Esophagus muscularis mucosa (tissue), 4 donors: ENCODE measurements around the gene XYLB. TPM values are rescaled to one million over a fixed set of nuclear protein-coding genes. Genes with fewer than 3 reads are reported as not detected.

Source experiments
- DNase-seq: peaks from one replicate; pipeline ENCODE4 v3.0.0-alpha.2; 2017; ENCODE audit errors: extremely low spot score
- H3K27ac ChIP-seq, 4 donors: fragments of 200-600 bp; sonication (generic); replicated peaks in 1 of 4; 1 replicate in 3 of 4; 2 replicates in 1 of 4; pipeline ENCODE4 v1.5.1; 2016 to 2019; ENCODE audit warnings: mild to moderate bottlenecking in 1 of 4
- H3K27me3 ChIP-seq, 4 donors: fragments of 200-600 bp; sonication (generic); one replicate each; pipeline versions ENCODE4 v1.5.1 to v1.6.0; 2016 to 2019
- H3K36me3 ChIP-seq, 4 donors: fragments of 200-600 bp; sonication (generic); one replicate each; pipeline ENCODE4 v1.5.1; 2016 to 2019
- H3K4me1 ChIP-seq, 4 donors: fragments of 200-600 bp; sonication (generic); one replicate each; pipeline ENCODE4 v1.5.1; 2016 to 2019
- H3K4me3 ChIP-seq, 4 donors: fragments of 200-600 bp; sonication (generic); 1 replicate in 2 of 4; 2 replicates in 2 of 4; pipeline ENCODE4 v1.5.1; 2016 to 2019; ENCODE audit warnings: mild to moderate bottlenecking in 4 of 4, moderate library complexity in 1 of 4
- H3K9me3 ChIP-seq, 4 donors: fragments of 200-600 bp; sonication (generic); 1 replicate in 3 of 4; 2 replicates in 1 of 4; pipeline ENCODE4 v1.5.1; 2016 to 2019
- EP300 ChIP-seq: sonication (generic); formaldehyde crosslinking; IDR thresholded peaks from one replicate; pipeline ENCODE4 v1.6.1; 2017; ENCODE audit warnings: antibody characterized with exemption
- POLR2A ChIP-seq: fragments of 450-650 bp; IDR thresholded peaks from one replicate; pipeline ENCODE4 v1.6.1; 2017; ENCODE audit warnings: antibody characterized with exemption, moderate library complexity, mild to moderate bottlenecking, low read depth
- POLR2AphosphoS5 ChIP-seq, 2 donors: sonication (generic); formaldehyde crosslinking; IDR thresholded peaks; one replicate each; pipeline ENCODE4 v1.6.1; 2017; ENCODE audit warnings: antibody characterized with exemption in 2 of 2
- WGBS: methylation state at CpG from one replicate; pipeline ENCODE4 v1.1.5; 2018; 5-methylcytosine and 5-hydroxymethylcytosine counted together
- intact Hi-C: fragments of 100-400 bp; cut with DNase I; formaldehyde crosslinking; loops from one replicate; pipeline ENCODE4 v1.15.1; 2023
- total RNA-seq, 4 donors: library from RNA; depleted of rRNA; stranded (reverse); fragments of >200 nt; gene quantifications; one replicate each; pipeline versions ENCODE4 v1.1.0 to v1.2.1, GENCODE V29; 2016
- TF ChIP-seq, protein P1 (sequence below), 3 experiments: fragments of 200-600 bp in 2 of 3; fragments of 450-650 bp in 1 of 3; sonication (generic) in 2 of 3; IDR thresholded peaks; one replicate each; pipeline ENCODE4 v1.5.1; 2017 to 2019; ENCODE audit warnings: antibody characterized with exemption in 3 of 3, mild to moderate bottlenecking in 2 of 3, moderate library complexity in 1 of 3

XYLB gene
- total RNA-seq, 4 donors from 2014 or later: 0.65 to 2.5 (median 1.2) TPM

DNA sequence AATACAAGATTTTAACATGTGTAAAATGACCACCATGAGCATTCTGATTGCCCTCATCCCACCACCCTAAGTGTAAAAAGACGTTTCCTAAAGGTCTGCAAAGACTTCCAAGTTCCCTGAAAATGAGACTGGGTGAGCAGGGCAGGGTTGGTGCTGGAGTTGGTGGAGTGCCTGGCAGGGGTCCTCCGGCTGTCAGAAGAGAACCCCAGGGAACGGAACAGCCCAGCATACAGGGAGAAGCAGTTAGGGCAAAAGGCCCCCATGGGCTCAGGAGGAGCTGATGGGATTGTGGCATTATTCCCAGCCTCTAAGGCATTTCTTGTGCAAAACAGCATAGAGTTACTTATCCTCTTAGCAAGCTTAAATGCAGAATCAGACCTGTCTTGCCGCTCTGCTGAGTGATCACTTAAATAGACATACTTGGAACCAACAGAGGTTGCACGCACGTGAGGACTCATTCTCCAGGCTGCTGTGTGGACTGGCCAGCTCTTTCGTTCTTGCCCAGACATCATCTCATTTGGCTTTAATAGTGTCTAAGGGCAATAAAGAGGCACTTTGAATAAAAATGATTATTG is 36.0 kb downstream of the XYLB start:
- Histone ChIP-seq H3K4me3 (no peak overlapping the region), H3K36me3 (peaks cover 9 to 73% (median 16%) of the 10 kb centered on the region in 4 donors), H3K4me1 (no peaks in the 10 kb centered on the region), H3K9me3 (peaks cover 0 to 21% (median 12%) of the 10 kb centered on the region in 4 donors), H3K27ac (no peak overlapping the region), H3K27me3 (no peaks in the 10 kb centered on the region)
- DNase-seq: no peak
- TF ChIP-seq EP300: no peak
- TF ChIP-seq POLR2A: no peak
- no peak for TF ChIP-seq POLR2AphosphoS5 (IDR thresholded peaks at IDR 0.05)
- TF ChIP-seq, protein P1, sequence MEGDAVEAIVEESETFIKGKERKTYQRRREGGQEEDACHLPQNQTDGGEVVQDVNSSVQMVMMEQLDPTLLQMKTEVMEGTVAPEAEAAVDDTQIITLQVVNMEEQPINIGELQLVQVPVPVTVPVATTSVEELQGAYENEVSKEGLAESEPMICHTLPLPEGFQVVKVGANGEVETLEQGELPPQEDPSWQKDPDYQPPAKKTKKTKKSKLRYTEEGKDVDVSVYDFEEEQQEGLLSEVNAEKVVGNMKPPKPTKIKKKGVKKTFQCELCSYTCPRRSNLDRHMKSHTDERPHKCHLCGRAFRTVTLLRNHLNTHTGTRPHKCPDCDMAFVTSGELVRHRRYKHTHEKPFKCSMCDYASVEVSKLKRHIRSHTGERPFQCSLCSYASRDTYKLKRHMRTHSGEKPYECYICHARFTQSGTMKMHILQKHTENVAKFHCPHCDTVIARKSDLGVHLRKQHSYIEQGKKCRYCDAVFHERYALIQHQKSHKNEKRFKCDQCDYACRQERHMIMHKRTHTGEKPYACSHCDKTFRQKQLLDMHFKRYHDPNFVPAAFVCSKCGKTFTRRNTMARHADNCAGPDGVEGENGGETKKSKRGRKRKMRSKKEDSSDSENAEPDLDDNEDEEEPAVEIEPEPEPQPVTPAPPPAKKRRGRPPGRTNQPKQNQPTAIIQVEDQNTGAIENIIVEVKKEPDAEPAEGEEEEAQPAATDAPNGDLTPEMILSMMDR (IDR thresholded peaks at IDR 0.05): no peak
- WGBS: 97% methylated on average over 7 of the region's 7 CpGs
- intact Hi-C loops: no loop called here

DNA sequence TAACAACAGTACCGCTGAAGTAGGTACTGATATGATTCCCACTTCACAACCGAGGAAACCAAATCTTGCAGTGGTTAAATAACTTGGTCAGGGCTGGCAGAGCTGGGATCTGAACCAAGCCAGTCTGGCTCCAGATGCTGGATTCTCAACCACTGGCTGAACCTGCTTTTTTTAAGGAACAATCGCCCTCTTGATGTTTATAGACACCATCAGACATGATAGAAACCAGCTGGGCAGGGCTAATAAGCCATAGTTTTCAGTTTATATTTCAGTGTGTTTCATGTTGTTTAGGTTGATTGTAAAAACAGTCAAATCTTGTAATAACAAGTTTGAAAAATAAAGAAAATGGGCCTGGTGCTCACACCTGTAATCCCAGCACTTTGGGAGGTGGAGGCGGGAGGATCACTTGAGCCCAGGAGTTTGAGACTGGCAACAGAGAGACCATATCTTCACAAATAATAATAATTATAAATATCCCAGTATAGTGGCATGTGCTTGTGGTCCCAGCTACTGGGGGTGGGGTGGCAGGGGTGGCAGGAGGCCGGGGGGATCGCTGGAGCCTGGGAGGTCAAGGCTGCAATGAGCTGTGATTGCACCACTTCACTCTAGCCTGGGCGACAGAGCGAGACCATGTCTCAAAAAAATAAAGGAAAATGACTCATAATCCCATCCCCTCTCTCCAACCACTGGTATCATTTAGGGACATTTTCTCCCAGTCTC is 36.7 kb downstream of the XYLB start:
- DNase-seq: no peak
- H3K27ac ChIP-seq: no peak overlapping the region
- intact Hi-C loops: no loop called here
- TF ChIP-seq, protein P1 (IDR thresholded peaks at IDR 0.05): no peak
- TF ChIP-seq POLR2A: no peak
- TF ChIP-seq EP300: no peak
- TF ChIP-seq POLR2AphosphoS5 (IDR thresholded peaks at IDR 0.05): no peak
- H3K27me3 ChIP-seq: no peaks in the 10 kb centered on the region
- no peak overlapping the region for H3K4me3 ChIP-seq
- WGBS: 77% methylated on average over 8 of the region's 8 CpGs
- H3K36me3 ChIP-seq: peaks cover 9 to 66% (median 16%) of the 10 kb centered on the region in 4 donors
- H3K4me1 ChIP-seq: no peaks in the 10 kb centered on the region
- peaks cover 0 to 24% (median 14%) of the 10 kb centered on the region in 4 donors for H3K9me3 ChIP-seq

DNA sequence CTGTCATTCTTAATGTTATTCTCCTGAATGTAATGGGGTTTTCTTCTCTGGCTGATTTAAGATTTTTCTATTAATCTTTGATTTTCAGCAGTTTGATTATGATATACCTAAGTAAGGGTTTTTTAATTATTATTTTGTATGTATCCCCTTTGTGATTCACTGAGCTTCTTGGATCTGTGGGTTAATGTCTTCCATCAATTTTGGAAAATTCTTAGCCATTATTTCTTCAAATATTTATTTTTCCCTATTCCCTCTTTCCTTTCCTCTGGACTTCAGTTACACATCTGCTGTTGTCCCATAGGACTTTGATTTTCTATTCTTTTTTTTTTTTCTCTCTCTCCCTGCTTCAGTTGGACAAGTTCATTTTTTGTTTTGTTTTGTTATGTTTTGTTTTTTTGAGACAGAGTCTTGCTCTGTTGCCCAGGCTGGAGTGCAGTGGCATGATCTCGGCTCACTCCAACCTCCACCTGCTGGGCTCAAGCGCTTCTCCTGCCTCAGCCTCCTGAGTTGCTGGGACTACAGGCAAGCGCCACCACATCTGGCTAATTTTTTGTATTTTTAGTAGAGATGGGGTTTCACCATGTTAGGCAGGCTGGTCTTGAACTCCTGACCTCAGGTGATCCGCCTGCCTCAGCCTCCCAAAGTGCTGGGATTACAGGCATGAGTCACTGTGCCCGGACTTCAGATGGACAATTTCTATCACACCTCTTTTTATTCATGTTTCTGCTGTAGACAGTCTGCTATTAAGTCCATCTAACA is 40.6 kb downstream of the XYLB start:
- no peak overlapping the region for H3K27ac ChIP-seq
- DNase-seq: no peak
- no peaks in the 10 kb centered on the region for H3K4me1 ChIP-seq
- no peak overlapping the region for H3K4me3 ChIP-seq
- 98% methylated on average over 5 of the region's 5 CpGs for WGBS
- intact Hi-C loops: no loop called here
- H3K9me3 ChIP-seq: peaks cover 0 to 24% (median 14%) of the 10 kb centered on the region in 4 donors
- TF ChIP-seq POLR2AphosphoS5 (IDR thresholded peaks at IDR 0.05) (no peak), EP300 (no peak), POLR2A (no peak)
- TF ChIP-seq, protein P1 (IDR thresholded peaks at IDR 0.05): no peak
- no peaks in the 10 kb centered on the region for H3K27me3 ChIP-seq
- H3K36me3 ChIP-seq: peaks cover 0 to 39% (median 5%) of the 10 kb centered on the region in 4 donors

DNA sequence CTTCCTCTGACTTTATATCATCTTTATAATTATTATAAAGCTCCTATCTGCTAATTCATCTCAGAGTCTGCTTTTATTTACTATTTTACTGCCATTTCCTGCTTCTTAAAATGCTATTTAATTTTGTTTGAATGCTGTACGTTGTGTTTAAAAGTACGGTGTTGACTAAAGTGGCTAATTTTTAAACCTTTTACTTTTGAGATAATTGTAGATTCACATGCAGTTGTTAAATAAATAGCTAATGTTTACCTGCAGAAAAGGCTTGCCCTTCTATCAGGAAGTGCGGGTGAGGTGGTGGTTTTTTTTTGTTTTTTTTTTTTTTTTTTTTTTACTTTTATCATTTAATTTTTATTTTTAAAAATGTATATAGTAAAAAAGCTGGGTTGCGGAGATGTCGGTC is 41.3 kb downstream of the XYLB start:
- TF ChIP-seq, protein P1 (IDR thresholded peaks at IDR 0.05): no peak
- no peak for TF ChIP-seq POLR2A
- TF ChIP-seq EP300: no peak
- TF ChIP-seq POLR2AphosphoS5 (IDR thresholded peaks at IDR 0.05): no peak
- intact Hi-C loops: no loop called here
- Histone ChIP-seq H3K4me1 (no peaks in the 10 kb centered on the region), H3K4me3 (no peak overlapping the region), H3K36me3 (peaks cover 0 to 35% (median 5%) of the 10 kb centered on the region in 4 donors), H3K27ac (no peak overlapping the region), H3K27me3 (no peaks in the 10 kb centered on the region), H3K9me3 (peaks cover 0 to 24% (median 14%) of the 10 kb centered on the region in 4 donors)
- no peak for DNase-seq
- 97% methylated on average over 5 of the region's 5 CpGs for WGBS
